ENCODE results near the gene CNFN.

CNFN gene, protein sequence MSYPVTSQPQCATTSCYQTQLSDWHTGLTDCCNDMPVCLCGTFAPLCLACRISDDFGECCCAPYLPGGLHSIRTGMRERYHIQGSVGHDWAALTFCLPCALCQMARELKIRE

DNA sequence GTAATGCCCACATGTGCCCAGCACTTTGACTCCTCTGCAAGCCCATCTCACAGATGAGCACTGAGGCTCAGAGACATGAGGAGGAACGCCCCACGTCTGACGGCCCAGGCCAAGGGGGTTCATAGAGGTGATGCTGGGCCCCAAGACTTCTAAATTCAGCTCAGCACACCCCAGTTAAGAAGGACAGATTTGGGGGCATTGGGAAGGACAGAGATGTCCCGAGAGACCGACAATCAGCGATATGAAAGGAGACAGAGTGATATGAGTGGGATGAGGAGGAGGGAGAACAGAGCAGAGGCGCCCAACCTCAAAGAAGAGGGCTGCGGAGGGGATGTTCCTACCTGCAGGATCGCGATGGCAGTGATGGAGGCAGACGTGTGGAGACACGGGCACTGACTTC, at the start of gene CNFN:
Gene CNFN, minus strand, starts transcription at position 399 of the 400 bp plus-strand sequence. CDS start 1,260 bp downstream, outside the sequence.
- TF ChIP-seq, protein P1, sequence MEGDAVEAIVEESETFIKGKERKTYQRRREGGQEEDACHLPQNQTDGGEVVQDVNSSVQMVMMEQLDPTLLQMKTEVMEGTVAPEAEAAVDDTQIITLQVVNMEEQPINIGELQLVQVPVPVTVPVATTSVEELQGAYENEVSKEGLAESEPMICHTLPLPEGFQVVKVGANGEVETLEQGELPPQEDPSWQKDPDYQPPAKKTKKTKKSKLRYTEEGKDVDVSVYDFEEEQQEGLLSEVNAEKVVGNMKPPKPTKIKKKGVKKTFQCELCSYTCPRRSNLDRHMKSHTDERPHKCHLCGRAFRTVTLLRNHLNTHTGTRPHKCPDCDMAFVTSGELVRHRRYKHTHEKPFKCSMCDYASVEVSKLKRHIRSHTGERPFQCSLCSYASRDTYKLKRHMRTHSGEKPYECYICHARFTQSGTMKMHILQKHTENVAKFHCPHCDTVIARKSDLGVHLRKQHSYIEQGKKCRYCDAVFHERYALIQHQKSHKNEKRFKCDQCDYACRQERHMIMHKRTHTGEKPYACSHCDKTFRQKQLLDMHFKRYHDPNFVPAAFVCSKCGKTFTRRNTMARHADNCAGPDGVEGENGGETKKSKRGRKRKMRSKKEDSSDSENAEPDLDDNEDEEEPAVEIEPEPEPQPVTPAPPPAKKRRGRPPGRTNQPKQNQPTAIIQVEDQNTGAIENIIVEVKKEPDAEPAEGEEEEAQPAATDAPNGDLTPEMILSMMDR (IDR thresholded peaks at IDR 0.05; ENCODE audit: extremely low read depth, missing control alignments), result no peak
- DNase-seq (ENCODE audit: low spot score), result no peak

DNA sequence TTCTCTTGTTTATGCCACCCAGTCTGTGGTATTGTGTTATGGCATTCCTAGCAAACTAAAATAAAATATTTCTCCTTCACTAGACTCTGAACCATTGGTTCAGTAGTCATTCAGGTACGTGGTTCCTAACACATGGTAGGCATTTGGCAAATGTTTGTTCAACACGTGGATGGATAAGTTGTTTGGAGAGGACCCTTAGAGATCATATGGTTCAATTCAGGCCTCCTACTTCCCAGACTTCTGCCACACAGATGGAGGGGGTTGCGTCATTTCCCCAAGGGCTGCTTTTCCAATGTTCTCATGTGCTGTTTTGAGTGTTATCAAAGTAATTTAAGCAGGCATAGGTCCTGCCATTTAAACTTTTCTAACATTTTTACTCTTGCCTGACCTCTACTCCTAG, 45.9 kb upstream of the CNFN start:
- TF ChIP-seq, protein P1 (IDR thresholded peaks at IDR 0.05; ENCODE audit: extremely low read depth, missing control alignments), result no peak
- no peak for DNase-seq (ENCODE audit: low spot score)

DNA sequence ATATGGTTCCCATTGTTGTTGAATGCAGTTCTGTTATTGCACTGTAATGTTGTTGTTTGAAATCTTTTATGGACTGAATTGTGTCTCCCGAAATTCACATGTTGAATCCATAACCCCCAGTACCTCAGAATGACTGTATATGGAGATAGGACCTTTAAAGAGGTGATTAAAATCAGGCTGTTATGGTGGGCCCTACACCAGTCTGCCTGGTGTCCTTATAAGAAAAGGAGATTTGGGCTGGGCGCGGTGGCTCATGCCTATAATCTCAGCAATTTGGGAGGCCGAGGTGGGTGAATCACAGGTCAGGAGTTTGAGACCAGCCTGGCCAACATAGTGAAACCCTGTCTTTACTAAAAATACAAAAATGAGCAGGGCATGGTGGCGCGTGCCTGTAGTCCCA, 45.2 kb upstream of the CNFN start:
- TF ChIP-seq, protein P1 (IDR thresholded peaks at IDR 0.05; ENCODE audit: extremely low read depth, missing control alignments), result no peak
- DNase-seq (ENCODE audit: low spot score), result no peak

DNA sequence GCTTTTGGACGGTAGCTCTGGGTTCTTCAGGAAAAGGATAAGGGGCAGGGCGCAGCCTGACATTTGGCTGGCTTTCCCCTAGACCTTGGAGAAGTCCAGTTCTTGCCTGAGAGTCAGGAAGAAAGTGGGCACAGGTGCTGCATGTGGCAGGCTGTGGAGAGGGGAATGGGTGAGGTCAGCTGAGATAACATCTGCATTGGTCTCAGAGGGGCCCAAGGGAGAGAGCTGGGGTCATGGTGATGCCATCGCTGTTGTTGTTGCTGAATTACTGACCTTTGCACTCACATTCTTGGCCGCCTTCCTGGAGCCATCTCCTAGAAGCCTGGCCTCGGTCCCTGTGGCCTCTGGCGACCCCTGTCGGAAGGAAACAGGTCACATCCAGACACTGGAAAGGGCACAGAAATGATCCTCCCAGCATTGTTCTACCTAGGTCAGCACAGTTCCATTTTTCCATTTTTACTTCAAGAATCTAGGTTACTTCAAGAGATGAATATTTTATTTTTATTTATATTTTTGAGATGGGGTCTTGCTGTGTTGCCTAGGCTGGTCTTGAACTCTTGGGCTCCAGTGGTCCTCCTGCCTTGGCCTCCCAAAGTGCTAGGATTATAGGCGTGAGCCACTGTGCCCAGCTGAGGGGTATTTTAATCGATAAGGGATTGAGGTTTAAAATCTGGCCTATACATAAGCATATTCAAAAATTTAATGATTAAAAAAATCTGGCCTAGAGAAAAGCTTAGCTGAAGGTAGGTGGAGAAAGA, 43.6 kb upstream of the CNFN start:
- TF ChIP-seq, protein P1 (IDR thresholded peaks at IDR 0.05; ENCODE audit: extremely low read depth, missing control alignments), result peak; percentile 76
- peak; percentile 60 for DNase-seq (ENCODE audit: low spot score)

DNA sequence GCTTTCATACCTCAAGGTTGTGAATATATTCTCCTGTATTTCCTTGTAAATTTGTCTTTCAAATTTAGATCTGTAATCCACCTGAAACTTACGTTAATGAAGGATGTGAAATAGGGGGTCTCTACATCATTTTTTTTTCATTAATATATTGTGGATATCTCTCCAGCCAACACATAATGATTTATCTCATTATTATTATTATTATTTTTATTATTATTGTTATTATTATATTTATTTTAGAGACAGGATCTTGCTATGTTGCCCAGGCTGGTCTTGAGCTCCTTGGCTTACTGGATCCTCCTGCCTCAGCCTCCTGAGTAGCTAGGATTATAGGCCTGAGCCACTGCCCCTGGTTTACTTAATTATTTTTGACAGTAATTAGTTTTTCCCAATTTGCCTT, 41.4 kb upstream of the CNFN start:
- TF ChIP-seq, protein P1 (IDR thresholded peaks at IDR 0.05; ENCODE audit: extremely low read depth, missing control alignments), result no peak
- no peak for DNase-seq (ENCODE audit: low spot score)

DNA sequence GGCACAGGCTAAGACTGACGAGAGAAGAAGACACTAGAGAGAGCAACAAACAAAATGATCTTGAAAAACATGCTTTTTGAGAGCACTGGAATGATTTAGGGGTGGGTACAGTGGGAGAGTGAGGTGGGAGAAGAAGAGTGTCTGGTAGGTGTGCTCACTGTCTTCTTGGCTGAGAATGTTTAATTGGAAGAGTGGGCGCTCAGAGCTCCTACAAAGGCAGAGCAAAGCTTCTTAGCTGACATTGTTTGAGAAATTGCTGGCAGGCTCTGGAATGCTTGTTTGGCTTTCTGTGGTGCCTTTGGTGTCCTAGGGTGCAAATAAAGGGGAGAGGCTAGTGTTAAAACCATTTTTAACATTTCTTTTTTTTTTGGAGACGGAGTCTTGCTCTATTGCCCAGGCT, 38.6 kb upstream of the CNFN start:
- TF ChIP-seq, protein P1 (IDR thresholded peaks at IDR 0.05; ENCODE audit: extremely low read depth, missing control alignments), result no peak
- DNase-seq (ENCODE audit: low spot score), result no peak

DNA sequence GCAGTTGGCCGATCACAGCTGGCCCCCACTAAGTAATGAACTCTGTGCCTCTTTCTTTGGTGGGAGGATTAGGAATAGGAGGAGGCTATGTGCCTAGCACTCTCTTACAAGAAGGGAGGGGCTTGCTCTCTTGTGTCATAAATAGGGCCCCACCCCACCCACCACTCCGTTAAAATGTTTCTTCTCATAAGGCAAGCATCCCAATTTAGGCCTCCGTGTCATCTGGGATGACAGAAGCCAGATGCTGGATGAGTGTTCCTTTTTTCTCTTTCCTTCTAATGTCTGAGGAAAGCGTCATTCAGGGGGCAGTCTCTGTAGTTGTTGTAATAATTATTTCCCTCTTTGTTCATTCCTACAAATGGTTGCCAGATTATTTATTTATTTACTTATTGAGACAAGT, 37.2 kb upstream of the CNFN start, which contains the start of gene LIPE:
Gene LIPE, minus strand, starts transcription at position 76 of the 400 bp plus-strand sequence. CDS start 239 bp downstream, outside the sequence.
- DNase-seq (ENCODE audit: low spot score), result no peak
- TF ChIP-seq, protein P1 (IDR thresholded peaks at IDR 0.05; ENCODE audit: extremely low read depth, missing control alignments), result no peak

Measured in GM20000 (cell line).